Epithelial cell of esophagus (primary cell): Measurements from ENCODE around the gene TESK1.
"Not testable (repeated sequence)": the region's sequence is repeated elsewhere in the genome, so short reads cannot be mapped to it uniquely, and the experiment has no call there.

Experiments
- DNase-seq: peaks from one replicate; pipeline ENCODE4 v3.0.0; 2010; ENCODE audit warnings: low read depth
- H3K4me3 ChIP-seq: 2 replicates; pipeline ENCODE4 v1.5.1; 2011; ENCODE audit warnings: mild to moderate bottlenecking, low read length, control low read depth
- TF ChIP-seq, protein P1 (sequence below): IDR thresholded peaks from 2 replicates; pipeline ENCODE4 v1.5.1; 2011; ENCODE audit warnings: low read depth, mild to moderate bottlenecking, low read length, control low read depth, inconsistent platforms; ENCODE audit not compliant: insufficient read depth; ENCODE audit errors: missing control alignments

TESK1 gene

DNA sequence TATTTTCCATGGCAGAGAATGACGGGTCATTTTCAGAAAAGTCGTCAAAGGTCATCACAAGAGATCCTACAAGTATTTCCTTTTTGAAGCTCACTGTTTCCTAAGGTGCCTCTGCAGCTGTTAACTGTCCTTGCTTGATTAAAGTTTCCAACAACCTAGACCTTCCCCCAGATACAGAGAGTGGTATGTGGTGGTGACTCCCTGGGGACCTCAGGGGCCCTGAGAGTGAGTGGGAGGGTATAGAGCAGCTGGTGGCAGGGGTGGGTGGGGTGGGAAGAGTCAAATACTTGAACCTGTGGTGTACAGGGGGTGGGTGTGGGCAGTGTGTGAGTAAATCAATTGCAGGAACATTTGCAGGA, 14.7 kb downstream of the TESK1 start:
- TF ChIP-seq, protein P1, sequence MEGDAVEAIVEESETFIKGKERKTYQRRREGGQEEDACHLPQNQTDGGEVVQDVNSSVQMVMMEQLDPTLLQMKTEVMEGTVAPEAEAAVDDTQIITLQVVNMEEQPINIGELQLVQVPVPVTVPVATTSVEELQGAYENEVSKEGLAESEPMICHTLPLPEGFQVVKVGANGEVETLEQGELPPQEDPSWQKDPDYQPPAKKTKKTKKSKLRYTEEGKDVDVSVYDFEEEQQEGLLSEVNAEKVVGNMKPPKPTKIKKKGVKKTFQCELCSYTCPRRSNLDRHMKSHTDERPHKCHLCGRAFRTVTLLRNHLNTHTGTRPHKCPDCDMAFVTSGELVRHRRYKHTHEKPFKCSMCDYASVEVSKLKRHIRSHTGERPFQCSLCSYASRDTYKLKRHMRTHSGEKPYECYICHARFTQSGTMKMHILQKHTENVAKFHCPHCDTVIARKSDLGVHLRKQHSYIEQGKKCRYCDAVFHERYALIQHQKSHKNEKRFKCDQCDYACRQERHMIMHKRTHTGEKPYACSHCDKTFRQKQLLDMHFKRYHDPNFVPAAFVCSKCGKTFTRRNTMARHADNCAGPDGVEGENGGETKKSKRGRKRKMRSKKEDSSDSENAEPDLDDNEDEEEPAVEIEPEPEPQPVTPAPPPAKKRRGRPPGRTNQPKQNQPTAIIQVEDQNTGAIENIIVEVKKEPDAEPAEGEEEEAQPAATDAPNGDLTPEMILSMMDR: no peak
- H3K4me3 ChIP-seq: no peak overlapping the region
- no peak for DNase-seq

GRCh38 chr9:35627575-35627974, 22.5 kb downstream of the TESK1 start:
- no peak overlapping the region for H3K4me3 ChIP-seq
- TF ChIP-seq, protein P1: no peak
- DNase-seq: no peak

- no peak for DNase-seq
- TF ChIP-seq, protein P1: no peak
- no peak overlapping the region for H3K4me3 ChIP-seq
These were observed 23.4 kb downstream of the TESK1 start for GRCh38 chr9:35628389-35628991.

GRCh38 chr9:35629597-35629996, 24.5 kb downstream of the TESK1 start:
- no peak overlapping the region for H3K4me3 ChIP-seq
- TF ChIP-seq, protein P1: no peak
- no peak for DNase-seq

DNA sequence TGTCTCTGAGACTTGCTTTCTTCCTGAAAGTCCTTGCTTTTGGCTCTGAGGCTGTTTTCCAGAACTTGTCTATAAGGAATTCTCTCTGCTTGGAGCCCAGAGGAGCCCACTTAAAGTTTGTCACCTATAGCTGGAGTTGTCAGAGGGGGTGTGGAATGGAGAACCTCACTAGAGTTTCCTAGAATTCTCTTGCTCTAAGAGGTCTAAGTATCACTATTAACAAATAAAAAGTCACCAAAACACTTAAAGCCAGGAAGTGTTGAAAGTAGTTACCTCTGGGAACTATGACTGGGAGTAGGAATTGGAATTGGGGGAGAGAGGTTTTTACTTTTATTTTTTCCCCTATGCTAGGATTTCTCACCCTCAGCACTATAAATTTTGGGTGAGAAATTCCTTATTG, 30.7 kb downstream of the TESK1 start:
- TF ChIP-seq, protein P1: no peak
- no peak overlapping the region for H3K4me3 ChIP-seq
- no peak for DNase-seq

DNA sequence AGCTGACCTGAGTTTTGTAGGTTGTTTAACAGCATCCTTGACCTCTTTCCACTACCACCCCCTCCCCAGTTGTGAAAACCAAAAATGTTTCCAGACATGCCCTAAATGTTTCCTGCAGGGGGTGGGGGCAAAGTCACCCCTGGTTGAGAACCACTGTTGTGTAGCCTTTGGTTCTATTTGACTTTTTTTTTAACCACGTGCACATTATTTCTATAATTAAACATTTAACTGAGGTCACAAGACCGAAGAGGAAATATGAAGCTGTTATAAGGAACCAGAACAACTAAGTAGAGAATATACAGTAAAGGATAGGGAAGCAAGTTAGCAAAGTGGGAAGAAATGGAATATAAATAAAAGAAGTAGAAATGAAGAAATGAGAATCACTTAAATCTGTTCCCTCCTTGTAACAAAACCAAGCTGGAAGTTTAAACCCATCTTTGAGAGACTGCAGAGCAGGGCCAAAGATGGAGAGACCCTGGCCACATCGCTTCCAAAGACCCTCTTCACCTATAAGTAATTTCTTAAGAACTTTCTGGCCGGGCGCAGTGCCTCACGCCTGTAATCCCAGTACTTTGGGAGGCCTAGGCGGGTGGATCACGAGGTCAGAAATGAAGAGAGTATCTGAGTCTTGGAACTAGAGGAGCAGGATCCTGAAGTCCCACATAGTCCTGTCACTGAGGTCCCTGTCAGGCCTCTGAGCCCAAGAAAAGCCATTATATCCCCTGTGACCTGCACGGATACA, 31.2 kb downstream of the TESK1 start:
- no peak for DNase-seq
- TF ChIP-seq, protein P1: no peak
- no peak overlapping the region for H3K4me3 ChIP-seq

GRCh38 chr9:35636877-35637246, 31.8 kb downstream of the TESK1 start:
- DNase-seq: not testable (repeated sequence)

GRCh38 chr9:35637427-35637955, 32.4 kb downstream of the TESK1 start:
- DNase-seq, H3K4me3 ChIP-seq: not testable (repeated sequence)

More at GRCh38 chr9:35636877-35637246, 31.8 kb downstream of the TESK1 start:
- not testable (repeated sequence) for H3K4me3 ChIP-seq

DNA sequence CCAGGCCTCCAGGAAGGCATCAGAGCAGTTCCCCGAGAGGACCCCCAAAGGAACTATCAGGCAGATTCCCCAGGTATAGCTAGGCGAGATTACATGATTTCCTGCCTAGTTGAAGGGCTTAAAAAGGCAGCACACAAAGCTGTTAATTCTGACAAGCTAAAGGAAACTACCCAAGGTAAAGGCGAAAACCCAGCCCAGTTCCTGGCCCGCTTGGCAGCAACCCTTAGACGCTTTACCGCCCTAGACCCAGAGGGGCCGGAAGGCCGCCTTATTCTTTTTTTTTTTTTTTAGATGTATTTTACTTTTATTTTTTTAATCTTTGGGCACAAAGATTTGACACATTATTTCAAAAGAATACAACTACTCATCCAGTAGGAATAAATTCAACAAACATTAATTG, 33.7 kb downstream of the TESK1 start:
- DNase-seq, H3K4me3 ChIP-seq: not testable (repeated sequence)

GRCh38 chr9:35639225-35639624, 34.2 kb downstream of the TESK1 start:
- not testable (repeated sequence) for H3K4me3 ChIP-seq, DNase-seq
